GM10847 (cell line): Measurements from ENCODE around the gene BCR.

Source experiments
- POLR2A ChIP-seq: IDR thresholded peaks from 2 replicates; pipeline ENCODE4 v1.6.1; 2011; ENCODE audit not compliant: insufficient read length; ENCODE audit errors: extremely low read depth

Gene BCR

GRCh38 chr22:23259916-23260644 lies 79.8 kb downstream of the BCR start:
- no peak for TF ChIP-seq POLR2A

- no peak for TF ChIP-seq POLR2A
Observed at GRCh38 chr22:23260645-23261581, 80.6 kb downstream of the BCR start.

GRCh38 chr22:23261900-23262450 lies 81.7 kb downstream of the BCR start:
- TF ChIP-seq POLR2A = no peak

- TF ChIP-seq POLR2A = no peak
Observed at GRCh38 chr22:23262518-23263332, 82.4 kb downstream of the BCR start.

- no peak for TF ChIP-seq POLR2A
Observed at GRCh38 chr22:23263651-23264555, 83.6 kb downstream of the BCR start.

GRCh38 chr22:23264610-23265367 lies 84.5 kb downstream of the BCR start:
- no peak for TF ChIP-seq POLR2A

- TF ChIP-seq POLR2A = no peak
Observed at GRCh38 chr22:23265368-23265700, 85.0 kb downstream of the BCR start.

GRCh38 chr22:23266780-23267179 lies 86.5 kb downstream of the BCR start:
- TF ChIP-seq POLR2A = no peak

GRCh38 chr22:23267226-23268043 lies 87.1 kb downstream of the BCR start:
- TF ChIP-seq POLR2A = no peak

- no peak for TF ChIP-seq POLR2A
Observed at GRCh38 chr22:23268139-23268712, 87.9 kb downstream of the BCR start.

- TF ChIP-seq POLR2A = no peak
Observed at GRCh38 chr22:23268877-23269276, 88.6 kb downstream of the BCR start.

GRCh38 chr22:23269441-23270211 lies 89.3 kb downstream of the BCR start:
- TF ChIP-seq POLR2A = no peak
